Mesendoderm (in vitro differentiated cells): ENCODE results near the gene DYSF.

Source experiments
- DNase-seq: peaks from one replicate; pipeline ENCODE4 v3.0.0; 2013
- H2AK5ac ChIP-seq: 2 replicates; pipeline ENCODE4 v1.6.1; 2013; ENCODE audit warnings: low read length, inconsistent platforms
- H2BK120ac ChIP-seq: 2 replicates; pipeline ENCODE4 v1.6.1; 2013; ENCODE audit warnings: low read depth, mild to moderate bottlenecking, low read length, moderate library complexity, mixed read lengths
- H2BK15ac ChIP-seq: replicated peaks from 2 replicates; pipeline ENCODE4 v1.6.1; 2013; ENCODE audit warnings: low read depth, mild to moderate bottlenecking, moderate library complexity
- H2BK5ac ChIP-seq: 2 replicates; pipeline ENCODE4 v1.6.1; 2013; ENCODE audit warnings: low read length, inconsistent platforms
- H3K18ac ChIP-seq: 2 replicates; pipeline ENCODE4 v1.6.1; 2013; ENCODE audit warnings: mild to moderate bottlenecking, low read length, mixed read lengths
- H3K23ac ChIP-seq: one replicate; pipeline ENCODE4 v1.6.1; 2013; ENCODE audit warnings: low read length
- H3K27ac ChIP-seq: 2 replicates; pipeline ENCODE4 v1.5.1; 2013; ENCODE audit warnings: low read depth, mild to moderate bottlenecking, inconsistent platforms, low read length, moderate library complexity
- H3K27me3 ChIP-seq: 2 replicates; pipeline ENCODE4 v1.6.1; 2013; ENCODE audit warnings: low read length, control low read depth, mild to moderate bottlenecking, inconsistent platforms; ENCODE audit not compliant: insufficient read depth, poor library complexity
- H3K36me3 ChIP-seq: 2 replicates; pipeline ENCODE4 v1.6.1; 2013; ENCODE audit warnings: low read length, inconsistent platforms; ENCODE audit not compliant: control insufficient read depth, insufficient read depth
- H3K4ac ChIP-seq: one replicate; pipeline ENCODE4 v1.6.1; 2013; ENCODE audit warnings: low read depth, mild to moderate bottlenecking, low read length, moderate library complexity
- H3K4me1 ChIP-seq: 2 replicates; pipeline ENCODE4 v1.6.1; 2013; ENCODE audit warnings: low read depth, low read length, inconsistent platforms; ENCODE audit not compliant: control insufficient read depth
- H3K4me2 ChIP-seq: 2 replicates; pipeline ENCODE4 v1.6.1; 2013; ENCODE audit warnings: low read length
- H3K4me3 ChIP-seq: 2 replicates; pipeline ENCODE4 v1.5.1; 2013; ENCODE audit warnings: mild to moderate bottlenecking, low read length
- H3K56ac ChIP-seq: one replicate; pipeline ENCODE4 v1.6.1; 2013; ENCODE audit warnings: low read length
- H3K79me1 ChIP-seq: 2 replicates; pipeline ENCODE4 v1.6.1; 2013; ENCODE audit warnings: low read length, inconsistent platforms
- H3K79me2 ChIP-seq: 2 replicates; pipeline ENCODE4 v1.6.1; 2013; ENCODE audit warnings: mild to moderate bottlenecking, low read length; ENCODE audit not compliant: control insufficient read depth, insufficient read depth
- H3K9ac ChIP-seq: 2 replicates; pipeline ENCODE4 v1.6.1; 2013; ENCODE audit warnings: low read length, inconsistent platforms
- H4K5ac ChIP-seq: one replicate; pipeline ENCODE4 v1.6.1; 2013; ENCODE audit warnings: low read length
- H4K8ac ChIP-seq: one replicate; pipeline ENCODE4 v1.6.1; 2013; ENCODE audit warnings: low read depth, mild to moderate bottlenecking, control low read depth, low read length, moderate library complexity
- WGBS: extraction: QIAGEN DNeasy Blood & Tissue Kit; methylation state at CpG from one replicate; pipeline ENCODE4 v1.1.7; 2013; ENCODE audit warnings: low lambda C conversion rate, missing lambda C conversion rate; ENCODE audit not compliant: insufficient coverage; ENCODE audit errors: extremely low coverage; 5-methylcytosine and 5-hydroxymethylcytosine counted together

Gene DYSF

GRCh38 chr2:71694501-71695234, 241.3 kb downstream of the DYSF start:
- Histone ChIP-seq H3K18ac (no peak overlapping the region), H3K79me2 (no peaks in the 10 kb centered on the region), H4K5ac (no peak overlapping the region), H3K9ac (no peak overlapping the region), H2BK15ac (no peak overlapping the region), H3K4me2 (no peak overlapping the region), H3K27me3 (no peaks in the 10 kb centered on the region), H3K27ac (no peak overlapping the region), H4K8ac (no peak overlapping the region), H2BK120ac (no peak overlapping the region), H2BK5ac (no peak overlapping the region), H3K23ac (no peak overlapping the region), H3K4me1 (peaks cover 11% of the 10 kb centered on the region), H3K79me1 (no peaks in the 10 kb centered on the region), H3K4ac (no peak overlapping the region), H3K56ac (peak overlapping the region; percentile 20), H3K4me3 (no peak overlapping the region), H2AK5ac (no peak overlapping the region), H3K36me3 (no peaks in the 10 kb centered on the region)
- DNase-seq, result no peak
- no CpG with 5 or more reads among the region's 14 CpGs for WGBS

DNA sequence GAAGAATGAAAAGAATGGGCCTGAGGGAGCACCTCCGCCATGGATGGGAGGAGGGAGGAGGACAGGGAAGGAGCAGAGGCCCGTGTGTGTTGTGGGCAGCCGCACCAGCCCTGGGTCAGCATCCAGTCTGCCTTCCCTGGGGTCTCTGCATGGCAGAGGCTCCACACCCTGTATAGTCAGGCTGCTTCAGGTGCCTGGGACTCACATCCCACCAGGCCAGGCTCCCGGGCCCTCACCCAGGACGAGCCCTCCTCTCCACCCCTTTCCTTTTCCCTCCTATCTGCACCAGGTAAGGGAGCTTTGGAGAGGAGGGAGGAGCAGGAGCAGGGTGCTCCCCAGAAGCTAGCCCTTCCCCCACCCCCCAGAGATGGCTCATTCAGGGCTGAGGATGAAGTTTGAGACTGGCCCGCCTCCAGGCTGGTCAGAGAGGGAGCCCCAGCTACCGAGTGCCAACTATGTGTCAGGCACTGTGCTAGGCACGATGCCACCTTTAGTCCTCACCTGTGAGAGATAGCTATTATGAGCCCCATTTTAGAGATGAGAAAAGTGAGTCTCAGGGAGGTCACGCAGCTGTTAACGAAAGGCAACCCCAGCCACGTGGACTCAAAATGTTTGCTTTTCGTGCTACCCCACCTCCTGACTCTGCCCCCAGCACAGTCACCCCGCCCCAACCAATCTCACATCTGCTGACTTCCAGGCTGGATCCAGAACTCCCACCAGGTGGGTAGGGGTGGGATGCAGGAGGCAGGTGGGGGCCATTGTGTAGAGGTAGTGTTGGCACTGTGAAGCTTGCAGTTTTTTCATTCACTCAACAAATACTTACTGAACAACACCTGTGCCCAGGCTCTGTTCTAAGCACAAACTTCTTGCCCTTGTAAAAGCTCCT, 242.1 kb downstream of the DYSF start:
- Histone ChIP-seq H3K4me3 (no peak overlapping the region), H3K4me1 (peaks cover 11% of the 10 kb centered on the region), H3K79me1 (no peaks in the 10 kb centered on the region), H3K36me3 (no peaks in the 10 kb centered on the region), H3K27me3 (no peaks in the 10 kb centered on the region), H3K9ac (no peak overlapping the region), H4K5ac (no peak overlapping the region), H4K8ac (no peak overlapping the region), H2AK5ac (no peak overlapping the region), H3K4me2 (no peak overlapping the region), H2BK15ac (no peak overlapping the region), H2BK120ac (no peak overlapping the region), H3K56ac (no peak overlapping the region), H2BK5ac (no peak overlapping the region), H3K27ac (no peak overlapping the region), H3K18ac (no peak overlapping the region), H3K23ac (no peak overlapping the region), H3K4ac (no peak overlapping the region), H3K79me2 (no peaks in the 10 kb centered on the region)
- no peak for DNase-seq
- WGBS, result no CpG with 5 or more reads among the region's 13 CpGs

DNA sequence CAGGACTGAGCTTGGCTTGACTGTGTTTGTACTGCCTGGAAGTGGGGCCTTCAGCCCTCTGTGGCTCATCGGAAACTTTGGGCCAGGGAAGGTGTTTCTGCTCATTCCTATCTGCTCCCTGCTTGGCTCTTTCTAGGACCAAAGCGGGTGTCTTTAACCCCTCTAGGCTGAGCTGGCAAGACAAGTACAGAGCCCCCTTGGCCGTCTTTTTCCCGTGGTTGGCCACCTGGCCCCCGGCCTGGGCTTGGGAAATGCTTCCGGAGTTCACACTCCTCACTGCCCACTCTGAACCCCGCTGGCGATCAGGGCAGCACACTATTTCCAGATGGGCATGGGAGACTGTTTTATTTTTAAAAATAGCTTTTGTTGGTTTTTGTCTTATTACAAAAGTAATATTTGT, 243.0 kb downstream of the DYSF start:
- WGBS, result no CpG with 5 or more reads among the region's 8 CpGs
- no peak overlapping the region for H2BK15ac ChIP-seq
- no peak overlapping the region for H3K4me2 ChIP-seq
- no peak overlapping the region for H3K27ac ChIP-seq
- H3K9ac ChIP-seq, result no peak overlapping the region
- no peak overlapping the region for H2BK120ac ChIP-seq
- H2AK5ac ChIP-seq, result no peak overlapping the region
- H3K79me1 ChIP-seq, result no peaks in the 10 kb centered on the region
- no peaks in the 10 kb centered on the region for H3K36me3 ChIP-seq
- no peak overlapping the region for H3K56ac ChIP-seq
- H3K4ac ChIP-seq, result no peak overlapping the region
- H3K4me3 ChIP-seq, result no peak overlapping the region
- H3K79me2 ChIP-seq, result no peaks in the 10 kb centered on the region
- H3K23ac ChIP-seq, result no peak overlapping the region
- H3K18ac ChIP-seq, result no peak overlapping the region
- H2BK5ac ChIP-seq, result no peak overlapping the region
- no peak overlapping the region for H4K8ac ChIP-seq
- no peak overlapping the region for H4K5ac ChIP-seq
- H3K27me3 ChIP-seq, result no peaks in the 10 kb centered on the region
- no peak for DNase-seq
- peaks cover 3% of the 10 kb centered on the region for H3K4me1 ChIP-seq

DNA sequence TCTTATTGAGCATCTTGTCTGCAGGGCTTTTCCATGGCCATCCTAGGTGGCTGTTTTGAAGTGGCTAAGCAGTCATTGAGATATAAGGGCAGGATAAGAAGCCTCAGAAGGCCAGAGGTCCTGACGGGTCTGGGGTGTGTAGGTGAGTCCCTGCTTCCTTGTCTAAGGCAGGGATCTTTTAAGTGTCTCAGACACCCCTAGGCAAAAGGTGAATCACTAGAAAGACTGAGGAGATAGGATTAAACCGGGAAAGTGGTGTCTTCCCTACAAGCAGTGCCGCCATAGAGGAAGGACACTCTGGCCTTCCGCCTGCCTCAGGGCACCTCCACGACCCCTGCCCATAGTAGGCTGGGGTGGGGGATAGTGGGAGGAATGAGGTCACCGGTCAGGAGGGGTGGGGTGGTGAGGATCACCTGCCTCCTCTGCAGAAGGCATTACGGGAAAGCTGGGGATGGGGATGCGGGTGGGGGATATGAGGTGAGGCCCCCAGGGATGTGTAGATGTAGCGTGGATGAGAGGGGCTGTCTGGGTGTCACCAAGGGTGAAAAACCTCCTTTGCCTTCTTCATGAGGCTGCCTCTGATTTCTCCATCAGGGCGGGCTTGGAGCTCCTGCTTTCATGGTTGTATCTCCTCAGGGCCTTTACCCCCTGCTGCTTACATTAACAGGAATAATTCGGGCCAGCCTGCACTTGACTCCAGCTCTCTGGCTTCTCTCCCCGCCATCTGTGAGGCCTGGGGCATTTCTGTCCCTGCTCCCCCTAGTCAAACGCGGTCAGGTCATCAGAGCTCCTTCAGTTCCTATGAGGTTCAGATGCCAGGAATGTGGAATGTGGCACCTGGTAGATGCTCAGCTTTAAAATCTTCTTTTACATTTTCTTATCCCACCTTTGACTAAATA, 244.0 kb downstream of the DYSF start:
- no peak overlapping the region for H4K8ac ChIP-seq

DNA sequence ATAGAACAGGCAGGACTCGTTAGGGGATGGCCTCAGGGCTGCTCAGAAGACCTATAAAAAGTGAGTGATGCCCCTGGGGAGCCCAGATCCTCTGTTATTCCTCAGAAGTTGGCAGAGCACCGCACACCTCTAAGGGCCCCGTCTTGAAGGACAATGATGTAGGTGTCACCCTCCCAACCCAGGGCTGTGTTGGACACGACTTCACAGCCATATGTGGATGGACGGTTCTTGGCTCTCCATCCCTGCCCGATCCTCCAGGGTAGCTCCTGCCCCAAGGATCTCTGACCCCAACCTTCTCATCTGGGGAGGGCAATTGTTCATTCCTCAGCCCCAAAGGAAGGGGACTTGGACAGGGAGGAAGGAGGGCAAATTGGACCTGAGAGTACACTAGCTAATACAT, 246.1 kb downstream of the DYSF start:
- DNase-seq, result no peak
- Histone ChIP-seq H3K79me1 (no peaks in the 10 kb centered on the region), H3K18ac (no peak overlapping the region), H3K27ac (no peak overlapping the region), H3K4me3 (no peak overlapping the region), H2BK120ac (no peak overlapping the region), H3K36me3 (no peaks in the 10 kb centered on the region), H4K8ac (no peak overlapping the region), H3K27me3 (no peaks in the 10 kb centered on the region), H2BK5ac (no peak overlapping the region), H3K9ac (no peak overlapping the region), H3K4me1 (peaks cover 1% of the 10 kb centered on the region), H2AK5ac (no peak overlapping the region), H3K4ac (no peak overlapping the region), H4K5ac (no peak overlapping the region), H2BK15ac (no peak overlapping the region), H3K79me2 (no peaks in the 10 kb centered on the region), H3K4me2 (no peak overlapping the region), H3K23ac (no peak overlapping the region), H3K56ac (no peak overlapping the region)
- WGBS, result no CpG with 5 or more reads among the region's 6 CpGs

More for the DNA sequence above, 244.0 kb downstream of the DYSF start:
- no peak overlapping the region for H3K4ac ChIP-seq
- no CpG with 5 or more reads among the region's 14 CpGs for WGBS
- H3K9ac ChIP-seq, result no peak overlapping the region
- H2BK5ac ChIP-seq, result no peak overlapping the region
- H3K18ac ChIP-seq, result no peak overlapping the region
- H2BK15ac ChIP-seq, result no peak overlapping the region
- H3K36me3 ChIP-seq, result no peaks in the 10 kb centered on the region
- H3K27ac ChIP-seq, result no peak overlapping the region
- no peak overlapping the region for H2AK5ac ChIP-seq
- H3K27me3 ChIP-seq, result no peaks in the 10 kb centered on the region
- DNase-seq, result peak; percentile 38
- H3K79me2 ChIP-seq, result no peaks in the 10 kb centered on the region
- no peak overlapping the region for H3K23ac ChIP-seq
- peaks cover 3% of the 10 kb centered on the region for H3K4me1 ChIP-seq
- no peak overlapping the region for H3K56ac ChIP-seq
- no peaks in the 10 kb centered on the region for H3K79me1 ChIP-seq
- no peak overlapping the region for H4K5ac ChIP-seq
- no peak overlapping the region for H3K4me2 ChIP-seq
- H2BK120ac ChIP-seq, result no peak overlapping the region
- no peak overlapping the region for H3K4me3 ChIP-seq
